Dedifferentiated amniotic fluid mesenchymal stem cell (primary cell): ENCODE measurements around the gene RFXANK.
"Not testable (repeated sequence)": the region's sequence is repeated elsewhere in the genome, so short reads cannot be mapped to it uniquely, and the experiment has no call there.

Experiments used
- DNase-seq: peaks from one replicate; pipeline ENCODE4 v3.0.0-alpha.2; 2016; ENCODE audit errors: extremely low spot score

RFXANK gene

GRCh38 chr19:19206938-19207337 is 14.9 kb downstream of the RFXANK start:
- no peak for DNase-seq

- no peak for DNase-seq
Measured at GRCh38 chr19:19207637-19208572, 15.8 kb downstream of the RFXANK start.

GRCh38 chr19:19209372-19209771 is 17.3 kb downstream of the RFXANK start:
- no peak for DNase-seq

GRCh38 chr19:19211499-19212420 is 19.7 kb downstream of the RFXANK start, which contains the start of gene NCAN:
NCAN (plus strand) TSS chr19:19211958; CDS start chr19:19216954, 4,996 bp downstream.
- no peak for DNase-seq

GRCh38 chr19:19212916-19213315 is 20.9 kb downstream of the RFXANK start:
- no peak for DNase-seq

GRCh38 chr19:19213426-19214158 is 21.5 kb downstream of the RFXANK start:
- no peak for DNase-seq

- no peak for DNase-seq
Measured at GRCh38 chr19:19214159-19214490, 22.1 kb downstream of the RFXANK start.

- no peak for DNase-seq
Measured at GRCh38 chr19:19214892-19215291, 22.8 kb downstream of the RFXANK start.

GRCh38 chr19:19215792-19216191 is 23.7 kb downstream of the RFXANK start:
- no peak for DNase-seq

GRCh38 chr19:19217099-19217498 is 25.0 kb downstream of the RFXANK start:
- no peak for DNase-seq

- no peak for DNase-seq
Measured at GRCh38 chr19:19218911-19219310, 26.9 kb downstream of the RFXANK start.

- not testable (repeated sequence) for DNase-seq
Measured at GRCh38 chr19:19221000-19221399, 28.9 kb downstream of the RFXANK start.

GRCh38 chr19:19223060-19223459 is 31.0 kb downstream of the RFXANK start:
- DNase-seq: no peak

- no peak for DNase-seq
Measured at GRCh38 chr19:19223636-19224035, 31.6 kb downstream of the RFXANK start.

- no peak for DNase-seq
Measured at GRCh38 chr19:19224150-19224851, 32.2 kb downstream of the RFXANK start.

- no peak for DNase-seq
Measured at GRCh38 chr19:19224852-19225494, 32.9 kb downstream of the RFXANK start.

- DNase-seq: no peak
Measured at GRCh38 chr19:19226204-19226603, 34.1 kb downstream of the RFXANK start.

- DNase-seq: no peak
Measured at GRCh38 chr19:19226663-19227062, 34.6 kb downstream of the RFXANK start.

- no peak for DNase-seq
Measured at GRCh38 chr19:19227217-19227616, 35.2 kb downstream of the RFXANK start.

- no peak for DNase-seq
Measured at GRCh38 chr19:19229701-19230100, 37.6 kb downstream of the RFXANK start.

- no peak for DNase-seq
Measured at GRCh38 chr19:19230999-19231398, 38.9 kb downstream of the RFXANK start.
